CD14-positive monocyte (primary cell): ENCODE results near the gene SAMD4B. TPM values are rescaled to one million over a fixed set of nuclear protein-coding genes. Genes with fewer than 3 reads are reported as not detected.
A peak's percentile ranks its signal among the peaks of the same experiment; 100 is the strongest.

Source experiments
- DNase-seq, 3 donors: peaks; one replicate each; pipeline ENCODE4 v3.0.0-alpha.2; 2011 to 2022
- H2AFZ ChIP-seq: 2 replicates; pipeline ENCODE4 v1.6.0; 2012; ENCODE audit warnings: mild to moderate bottlenecking, low read depth, low read length, inconsistent platforms; ENCODE audit not compliant: insufficient read depth, poor library complexity, severe bottlenecking
- H3K27ac ChIP-seq, 2 donors: 1 replicate in 1 of 2; 2 replicates in 1 of 2; pipeline ENCODE4 v1.5.1; 2012 to 2013; ENCODE audit warnings: low read length in 2 of 2, control low read depth in 1 of 2, inconsistent platforms in 1 of 2, low read depth in 1 of 2, mild to moderate bottlenecking in 1 of 2
- H3K27me3 ChIP-seq, 2 donors: one replicate each; pipeline versions ENCODE4 v1.6.0 to v1.6.1; 2011 to 2013; ENCODE audit warnings: low read length in 2 of 2; ENCODE audit not compliant: control insufficient read depth in 2 of 2, insufficient read depth in 2 of 2
- H3K36me3 ChIP-seq, 2 donors: replicated peaks in 1 of 2; 1 replicate in 1 of 2; 2 replicates in 1 of 2; pipeline versions ENCODE4 v1.5.1 to v1.6.1; 2012 to 2013; ENCODE audit warnings: low read length in 2 of 2, control low read depth in 1 of 2, inconsistent platforms in 1 of 2, mild to moderate bottlenecking in 1 of 2; ENCODE audit not compliant: insufficient read depth in 2 of 2, control insufficient read depth in 1 of 2
- H3K4me1 ChIP-seq, 2 donors: 1 replicate in 1 of 2; 2 replicates in 1 of 2; pipeline versions ENCODE4 v1.5.1 to v1.6.1; 2012 to 2013; ENCODE audit warnings: low read length in 2 of 2, control low read depth in 1 of 2, inconsistent platforms in 1 of 2, mild to moderate bottlenecking in 1 of 2, moderate library complexity in 1 of 2; ENCODE audit not compliant: insufficient read depth in 2 of 2, control insufficient read depth in 1 of 2
- H3K4me2 ChIP-seq: replicated peaks from 2 replicates; pipeline ENCODE3; 2012; ENCODE audit warnings: low read length, moderate library complexity, mild to moderate bottlenecking; ENCODE audit not compliant: poor library complexity, severe bottlenecking; ENCODE audit errors: extremely low read depth
- H3K4me3 ChIP-seq, 3 experiments: fragments of 200-600 bp in 1 of 3; sonication (generic) in 1 of 3; replicated peaks in 1 of 3; 1 replicate in 2 of 3; 2 replicates in 1 of 3; pipeline ENCODE4 v1.5.1; 2011 to 2013; ENCODE audit warnings: low read length in 3 of 3, mild to moderate bottlenecking in 3 of 3, control low read depth in 2 of 3, low read depth in 2 of 3, inconsistent platforms in 1 of 3, moderate library complexity in 1 of 3
- H3K79me2 ChIP-seq: 2 replicates; pipeline ENCODE4 v1.6.0; 2012; ENCODE audit warnings: mild to moderate bottlenecking, control low read depth, inconsistent platforms, low read length, moderate library complexity; ENCODE audit not compliant: insufficient read depth
- H3K9ac ChIP-seq: 2 replicates; pipeline ENCODE4 v1.6.0; 2017; ENCODE audit warnings: low read length, mild to moderate bottlenecking; ENCODE audit not compliant: insufficient read depth, poor library complexity, severe bottlenecking
- H3K9me3 ChIP-seq, 2 donors: replicated peaks in 1 of 2; 1 replicate in 1 of 2; 2 replicates in 1 of 2; pipeline versions ENCODE4 v1.5.1 to v1.6.1; 2012 to 2013; ENCODE audit warnings: low read length in 2 of 2, control low read depth in 1 of 2; ENCODE audit not compliant: control insufficient read depth in 1 of 2, insufficient read depth in 1 of 2
- H4K20me1 ChIP-seq: 2 replicates; pipeline ENCODE4 v1.6.0; 2012; ENCODE audit warnings: mild to moderate bottlenecking, low read length, control low read depth, moderate library complexity; ENCODE audit not compliant: insufficient read depth
- H3K27ac Mint-ChIP-seq, 7 donors: one replicate each; pipeline ENCODE4 v1.8.0; 2020; ENCODE audit warnings: mild to moderate bottlenecking in 7 of 7, mixed read lengths in 7 of 7, moderate library complexity in 6 of 7, inconsistent platforms in 2 of 7
- H3K27me3 Mint-ChIP-seq, 3 donors: one replicate each; pipeline ENCODE4 v1.8.0; 2021 to 2022; ENCODE audit warnings: low read depth in 3 of 3, mild to moderate bottlenecking in 3 of 3, mixed read lengths in 3 of 3, moderate library complexity in 3 of 3, inconsistent platforms in 1 of 3
- H3K36me3 Mint-ChIP-seq, 2 donors: one replicate each; pipeline ENCODE4 v1.8.0; 2020; ENCODE audit warnings: mixed read lengths in 2 of 2, inconsistent platforms in 1 of 2, mild to moderate bottlenecking in 1 of 2
- H3K4me1 Mint-ChIP-seq: one replicate; pipeline ENCODE4 v1.8.0; 2020; ENCODE audit warnings: mild to moderate bottlenecking, mixed read lengths
- H3K4me3 Mint-ChIP-seq, 2 donors: one replicate each; pipeline ENCODE4 v1.8.0; 2020; ENCODE audit warnings: mild to moderate bottlenecking in 2 of 2, mixed read lengths in 2 of 2, moderate library complexity in 1 of 2
- H3K9me3 Mint-ChIP-seq, 7 donors: one replicate each; pipeline ENCODE4 v1.8.0; 2020 to 2022; ENCODE audit warnings: mixed read lengths in 7 of 7, mild to moderate bottlenecking in 6 of 7, moderate library complexity in 6 of 7, inconsistent platforms in 2 of 7
- whole genome bisulfite sequencing: methylation state at CpG from one replicate; pipeline ENCODE4 v1.1.5; 2013; ENCODE audit warnings: missing lambda C conversion rate; ENCODE audit not compliant: insufficient coverage; 5-methylcytosine and 5-hydroxymethylcytosine counted together
- intact Hi-C, 2 donors: fragments of 100-400 bp; cut with micrococcal nuclease; formaldehyde crosslinking; loops; one replicate each; pipeline versions ENCODE4 v1.15.0 to v1.15.1; 2023
- polyA plus RNA-seq, 3 donors: library from polyadenylated mRNA; depleted of rRNA in 1 of 3; unstranded in 2 of 3; stranded (reverse) in 1 of 3; fragments of 300-500 nt in 2 of 3; fragments of >200 nt in 1 of 3; fragmentation: Illumina TruSeq in 2 of 3; gene quantifications; 1 replicate in 2 of 3; 2 replicates in 1 of 3; pipeline ENCODE4 v1.2.3, GENCODE V29; 2012 to 2021
- TF ChIP-seq, protein P1 (sequence below): fragments of 200-600 bp; IDR thresholded peaks from one replicate; pipeline ENCODE4 v1.8.0; 2022; ENCODE audit warnings: antibody characterized with exemption, mild to moderate bottlenecking

The SAMD4B gene
- polyA plus RNA-seq, 3 donors, result 4.5 to 56.6 (median 5.6) TPM

- no peak overlapping the region for H2AFZ ChIP-seq
- H3K27me3 Mint-ChIP-seq, result peaks cover 2 to 10% (median 5%) of the 10 kb centered on the region in 3 donors
- H3K4me1 Mint-ChIP-seq, result peaks cover 17% of the 10 kb centered on the region
- H4K20me1 ChIP-seq, result peaks cover 61% of the 10 kb centered on the region
- H3K9me3 ChIP-seq, result no peaks in the 10 kb centered on the region
- peak in 1 of 3 donors; percentile 51 for DNase-seq
- intact Hi-C loops, result no loop called here
- peaks cover 5 to 31% of the 10 kb centered on the region in 2 donors for H3K36me3 ChIP-seq
- no peak overlapping the region for H3K9ac ChIP-seq
- peaks cover 16 to 18% of the 10 kb centered on the region in 2 donors for H3K4me1 ChIP-seq
- H3K27ac Mint-ChIP-seq, result peak overlapping the region in 2 of 7 donors; percentile 13 to 38
- H3K79me2 ChIP-seq, result peaks cover 10% of the 10 kb centered on the region
- H3K4me3 ChIP-seq, result no peak overlapping the region
- H3K9me3 Mint-ChIP-seq, result peaks cover 0 to 6% (median 0%) of the 10 kb centered on the region in 7 donors
- H3K4me3 Mint-ChIP-seq, result no peak overlapping the region
- WGBS, result 80% methylated on average over 14 of the region's 27 CpGs
- no peak overlapping the region for H3K27ac ChIP-seq
- TF ChIP-seq, protein P1, sequence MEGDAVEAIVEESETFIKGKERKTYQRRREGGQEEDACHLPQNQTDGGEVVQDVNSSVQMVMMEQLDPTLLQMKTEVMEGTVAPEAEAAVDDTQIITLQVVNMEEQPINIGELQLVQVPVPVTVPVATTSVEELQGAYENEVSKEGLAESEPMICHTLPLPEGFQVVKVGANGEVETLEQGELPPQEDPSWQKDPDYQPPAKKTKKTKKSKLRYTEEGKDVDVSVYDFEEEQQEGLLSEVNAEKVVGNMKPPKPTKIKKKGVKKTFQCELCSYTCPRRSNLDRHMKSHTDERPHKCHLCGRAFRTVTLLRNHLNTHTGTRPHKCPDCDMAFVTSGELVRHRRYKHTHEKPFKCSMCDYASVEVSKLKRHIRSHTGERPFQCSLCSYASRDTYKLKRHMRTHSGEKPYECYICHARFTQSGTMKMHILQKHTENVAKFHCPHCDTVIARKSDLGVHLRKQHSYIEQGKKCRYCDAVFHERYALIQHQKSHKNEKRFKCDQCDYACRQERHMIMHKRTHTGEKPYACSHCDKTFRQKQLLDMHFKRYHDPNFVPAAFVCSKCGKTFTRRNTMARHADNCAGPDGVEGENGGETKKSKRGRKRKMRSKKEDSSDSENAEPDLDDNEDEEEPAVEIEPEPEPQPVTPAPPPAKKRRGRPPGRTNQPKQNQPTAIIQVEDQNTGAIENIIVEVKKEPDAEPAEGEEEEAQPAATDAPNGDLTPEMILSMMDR, result no peak
- no peak overlapping the region for H3K4me2 ChIP-seq
- no peaks in the 10 kb centered on the region for H3K27me3 ChIP-seq
- peaks cover 28 to 42% of the 10 kb centered on the region in 2 donors for H3K36me3 Mint-ChIP-seq
Observed at GRCh38 chr19:39416152-39417120, 74.2 kb downstream of the SAMD4B start.

DNA sequence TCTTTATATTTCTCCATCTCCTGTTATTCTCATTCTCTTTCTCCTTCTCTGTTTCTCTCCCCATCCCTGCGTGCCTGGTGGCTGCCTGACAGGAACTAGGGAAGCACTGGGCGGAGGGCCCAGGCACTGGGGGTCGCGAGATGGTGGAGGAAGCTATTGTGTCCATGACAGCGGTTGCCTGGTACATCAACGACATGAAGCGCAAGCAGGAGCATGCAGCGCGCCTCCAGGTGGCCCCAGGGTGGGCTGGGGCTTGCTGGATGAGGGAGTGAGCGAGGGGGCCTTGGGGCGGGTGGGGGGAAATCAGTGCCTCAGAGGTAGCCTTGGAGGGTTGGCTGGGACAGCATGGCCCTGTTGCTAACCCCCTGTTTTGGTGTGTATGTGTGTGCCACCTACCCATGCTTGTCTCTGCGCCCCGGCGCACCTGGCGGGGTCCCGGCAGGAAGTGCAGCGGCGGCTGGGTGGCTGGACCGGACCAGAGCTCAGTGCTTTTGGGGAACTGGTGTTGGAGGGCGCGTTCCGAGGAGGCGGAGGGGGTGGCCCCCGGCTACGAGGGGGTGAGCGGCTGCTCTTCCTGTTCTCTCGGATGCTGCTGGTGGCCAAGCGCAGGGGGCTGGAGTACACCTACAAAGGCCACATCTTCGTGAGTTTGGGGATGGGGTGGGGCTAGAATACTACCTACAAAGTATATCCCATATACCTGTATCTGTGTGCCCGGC lies 75.4 kb downstream of the SAMD4B start:
- H3K27ac Mint-ChIP-seq, result peak overlapping the region in 2 of 7 donors; percentile 48 to 66
- Histone ChIP-seq H3K4me1 (peaks cover 15 to 16% of the 10 kb centered on the region in 2 donors), H3K4me2 (no peak overlapping the region), H3K36me3 (peaks cover 10 to 40% of the 10 kb centered on the region in 2 donors), H3K27me3 (no peaks in the 10 kb centered on the region), H3K9me3 (no peaks in the 10 kb centered on the region), H2AFZ (no peak overlapping the region), H3K79me2 (peaks cover 6% of the 10 kb centered on the region), H4K20me1 (peaks cover 59% of the 10 kb centered on the region), H3K27ac (no peak overlapping the region), H3K9ac (no peak overlapping the region), H3K4me3 (no peak overlapping the region)
- H3K4me3 Mint-ChIP-seq, result no peak overlapping the region
- peaks cover 15% of the 10 kb centered on the region for H3K4me1 Mint-ChIP-seq
- 64% methylated on average over 14 of the region's 30 CpGs for WGBS
- H3K9me3 Mint-ChIP-seq, result peaks cover 0 to 6% (median 0%) of the 10 kb centered on the region in 7 donors
- TF ChIP-seq, protein P1, result no peak
- peaks cover 2 to 8% (median 5%) of the 10 kb centered on the region in 3 donors for H3K27me3 Mint-ChIP-seq
- intact Hi-C loops, result no loop called here
- H3K36me3 Mint-ChIP-seq, result peaks cover 33 to 50% of the 10 kb centered on the region in 2 donors
- peak in 1 of 3 donors; percentile 38 for DNase-seq
